Hepatocyte (in vitro differentiated cells): ENCODE data around the gene ANKRD17. TPM values are rescaled to one million over a fixed set of nuclear protein-coding genes. Genes with fewer than 3 reads are reported as not detected.

Experiments
- DNase-seq: peaks from one replicate; pipeline ENCODE4 v3.0.0-alpha.2; 2016; ENCODE audit warnings: low spot score
- H2AFZ ChIP-seq: fragments of 200-600 bp; sonication (generic); 2 replicates; pipeline ENCODE4 v1.6.0; 2016; ENCODE audit warnings: antibody characterized with exemption, mild to moderate bottlenecking
- H3K27ac ChIP-seq: fragments of 200-600 bp; sonication (generic); 2 replicates; pipeline ENCODE4 v1.5.1; 2016; ENCODE audit warnings: mild to moderate bottlenecking
- H3K27me3 ChIP-seq: fragments of 200-600 bp; sonication (generic); 2 replicates; pipeline ENCODE4 v1.6.1; 2016
- H3K36me3 ChIP-seq: fragments of 200-600 bp; sonication (generic); replicated peaks from 2 replicates; pipeline ENCODE4 v1.5.1; 2016; ENCODE audit warnings: low read depth; ENCODE audit not compliant: insufficient read depth
- H3K4me1 ChIP-seq: fragments of 200-600 bp; sonication (generic); 2 replicates; pipeline ENCODE4 v1.5.1; 2016; ENCODE audit warnings: mild to moderate bottlenecking, moderate library complexity; ENCODE audit not compliant: insufficient read depth
- H3K4me2 ChIP-seq: fragments of 200-600 bp; sonication (generic); 2 replicates; pipeline ENCODE4 v1.6.0; 2016
- H3K4me3 ChIP-seq: fragments of 200-600 bp; sonication (generic); 2 replicates; pipeline ENCODE4 v1.5.1; 2016; ENCODE audit warnings: mild to moderate bottlenecking
- H3K79me2 ChIP-seq: fragments of 200-600 bp; sonication (generic); 2 replicates; pipeline ENCODE4 v1.6.0; 2017; ENCODE audit warnings: mild to moderate bottlenecking
- H3K9me2 ChIP-seq: fragments of 200-600 bp; sonication (generic); replicated peaks from 2 replicates; pipeline ENCODE4 v1.6.0; 2017; ENCODE audit warnings: mild to moderate bottlenecking; ENCODE audit not compliant: insufficient read depth
- H3K9me3 ChIP-seq: fragments of 200-600 bp; sonication (generic); 2 replicates; pipeline ENCODE4 v1.5.1; 2016; ENCODE audit warnings: low read depth, mild to moderate bottlenecking
- H4K20me1 ChIP-seq: fragments of 200-600 bp; sonication (generic); 2 replicates; pipeline ENCODE4 v1.6.0; 2016; ENCODE audit warnings: mild to moderate bottlenecking; ENCODE audit not compliant: insufficient read depth, poor library complexity, severe bottlenecking
- CTCF ChIP-seq: fragments of 200-600 bp; sonication (generic); IDR thresholded peaks from 2 replicates; pipeline ENCODE4 v1.5.1; 2016; ENCODE audit warnings: antibody characterized with exemption, mild to moderate bottlenecking; ENCODE audit not compliant: poor library complexity
- EZH2 ChIP-seq: fragments of 200-600 bp; sonication (generic); IDR thresholded peaks from 2 replicates; pipeline ENCODE4 v1.6.1; 2016; ENCODE audit warnings: antibody characterized with exemption, mild to moderate bottlenecking, borderline replicate concordance
- EZH2phosphoT487 ChIP-seq: fragments of 200-600 bp; sonication (generic); IDR thresholded peaks from one replicate; pipeline ENCODE4 v1.6.1; 2018; ENCODE audit warnings: antibody characterized with exemption, mild to moderate bottlenecking, low read depth, moderate library complexity; ENCODE audit not compliant: unreplicated experiment, severe bottlenecking
- WGBS: methylation state at CpG from one replicate; pipeline ENCODE4 v1.1.6; 2016; ENCODE audit warnings: low lambda C conversion rate; ENCODE audit errors: missing lambda C conversion rate; 5-methylcytosine and 5-hydroxymethylcytosine counted together
- polyA plus RNA-seq: library from polyadenylated mRNA; unstranded; fragments of >200 nt; fragmentation: Nextera tagmentation; extraction: Ambion mirVana; gene quantifications from 2 replicates; pipeline ENCODE4 v1.2.1, GENCODE V29; 2016
- total RNA-seq: library from RNA; depleted of rRNA; stranded (reverse); fragments of >200 nt; gene quantifications from 2 replicates; pipeline ENCODE4 v1.2.3, GENCODE V29; 2014

Gene ANKRD17
- total and polyA plus RNA-seq, 2 experiments from 2014 or later: 31.8 to 55.8 TPM

- WGBS: 91% methylated on average over 4 of the region's 4 CpGs
- Histone ChIP-seq H3K27me3 (no peaks in the 10 kb centered on the region), H2AFZ (no peak overlapping the region), H3K27ac (no peak overlapping the region), H3K4me1 (no peaks in the 10 kb centered on the region), H3K4me2 (no peak overlapping the region), H4K20me1 (no peaks in the 10 kb centered on the region), H3K9me2 (no peaks in the 10 kb centered on the region), H3K36me3 (no peaks in the 10 kb centered on the region), H3K9me3 (no peaks in the 10 kb centered on the region), H3K4me3 (no peak overlapping the region), H3K79me2 (no peaks in the 10 kb centered on the region)
- TF ChIP-seq CTCF (no peak), EZH2phosphoT487 (no peak), EZH2 (no peak)
- DNase-seq: no peak
Measured at GRCh38 chr4:73098016-73098415, 160.6 kb downstream of the ANKRD17 start.

- no peak for TF ChIP-seq EZH2phosphoT487
- TF ChIP-seq CTCF: no peak
- TF ChIP-seq EZH2: no peak
- no peaks in the 10 kb centered on the region for H3K9me2 ChIP-seq
- no peaks in the 10 kb centered on the region for H3K27me3 ChIP-seq
- WGBS: 97% methylated on average over 1 of the region's 1 CpG
- no peak overlapping the region for H3K4me3 ChIP-seq
- H4K20me1 ChIP-seq: peaks cover 3% of the 10 kb centered on the region
- H3K36me3 ChIP-seq: no peaks in the 10 kb centered on the region
- no peak overlapping the region for H3K27ac ChIP-seq
- no peak for DNase-seq
- H2AFZ ChIP-seq: no peak overlapping the region
- no peaks in the 10 kb centered on the region for H3K4me1 ChIP-seq
- H3K4me2 ChIP-seq: no peak overlapping the region
- H3K9me3 ChIP-seq: no peaks in the 10 kb centered on the region
- H3K79me2 ChIP-seq: peaks cover 26% of the 10 kb centered on the region
Measured at GRCh38 chr4:73092868-73093267, 165.7 kb downstream of the ANKRD17 start.

- no peak overlapping the region for H3K27ac ChIP-seq
- WGBS: 95% methylated on average over 1 of the region's 1 CpG
- H4K20me1 ChIP-seq: peaks cover 3% of the 10 kb centered on the region
- no peak for DNase-seq
- no peaks in the 10 kb centered on the region for H3K9me3 ChIP-seq
- H2AFZ ChIP-seq: no peak overlapping the region
- TF ChIP-seq EZH2: no peak
- TF ChIP-seq EZH2phosphoT487: no peak
- TF ChIP-seq CTCF: no peak
- no peak overlapping the region for H3K4me2 ChIP-seq
- no peak overlapping the region for H3K4me3 ChIP-seq
- peaks cover 43% of the 10 kb centered on the region for H3K79me2 ChIP-seq
- no peaks in the 10 kb centered on the region for H3K27me3 ChIP-seq
- H3K4me1 ChIP-seq: no peaks in the 10 kb centered on the region
- no peaks in the 10 kb centered on the region for H3K9me2 ChIP-seq
- H3K36me3 ChIP-seq: no peaks in the 10 kb centered on the region
Measured at GRCh38 chr4:73090738-73091137, 167.9 kb downstream of the ANKRD17 start.

GRCh38 chr4:73087871-73088270 is 170.7 kb downstream of the ANKRD17 start:
- Histone ChIP-seq H3K4me1 (no peaks in the 10 kb centered on the region), H3K27ac (no peak overlapping the region), H3K4me2 (no peak overlapping the region), H3K9me3 (no peaks in the 10 kb centered on the region), H3K36me3 (no peaks in the 10 kb centered on the region), H3K4me3 (no peak overlapping the region), H3K79me2 (peaks cover 52% of the 10 kb centered on the region), H4K20me1 (peaks cover 3% of the 10 kb centered on the region), H3K9me2 (no peaks in the 10 kb centered on the region), H2AFZ (no peak overlapping the region), H3K27me3 (no peaks in the 10 kb centered on the region)
- no peak for TF ChIP-seq EZH2
- no peak for TF ChIP-seq EZH2phosphoT487
- TF ChIP-seq CTCF: no peak
- no peak for DNase-seq
